ENCODE results near the gene TECPR1.

DNA sequence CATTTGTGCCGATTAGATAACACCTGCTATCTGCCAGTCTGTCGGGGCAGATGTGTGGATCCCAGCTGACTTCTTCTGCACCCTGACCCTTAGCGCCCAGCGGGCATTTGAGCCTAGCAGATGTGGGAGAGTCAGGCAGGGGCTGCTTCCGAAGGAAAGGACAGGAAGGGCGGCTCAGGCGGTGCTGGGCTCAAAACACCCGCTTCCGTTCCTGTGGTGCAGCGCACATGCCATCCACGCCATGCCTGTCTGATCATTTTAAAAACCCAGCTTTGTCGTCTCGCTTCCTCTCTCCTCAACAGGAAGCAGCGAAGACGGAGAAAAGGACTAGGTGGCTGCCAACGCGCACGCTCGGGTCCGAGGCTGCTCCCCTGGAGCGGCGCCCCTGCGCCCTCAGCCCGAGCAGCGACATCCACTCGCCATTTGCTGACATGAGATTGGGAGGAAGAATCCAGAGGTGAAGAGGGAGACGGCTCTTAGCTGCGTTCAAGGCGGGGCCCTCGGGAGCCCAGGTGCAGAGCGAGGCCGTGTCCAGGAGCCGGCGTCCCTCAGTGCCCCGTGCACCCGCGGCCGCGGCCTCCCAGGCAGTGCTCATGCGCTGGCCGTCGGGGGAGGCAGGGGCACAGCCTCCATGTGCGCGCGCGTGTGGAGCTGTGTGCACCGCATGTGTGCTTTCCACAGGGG, 46.7 kb downstream of the TECPR1 start:
- TF ChIP-seq CTCF (IDR thresholded peaks at IDR 0.05) = no peak
- no peak for TF ChIP-seq POLR2A (IDR thresholded peaks at IDR 0.05)
